Right lobe of liver (tissue), 6 donors: Measurements from ENCODE around the gene SMARCC1. TPM values are rescaled to one million over a fixed set of nuclear protein-coding genes. Genes with fewer than 3 reads are reported as not detected.
A peak's percentile ranks its signal among the peaks of the same experiment; 100 is the strongest.

Experiments
- ATAC-seq, 4 donors: fragments of 200-7000 bp; cut with Tn5 transposase; one replicate each; pipeline ENCODE4 v1.9.1; 2020; ENCODE audit warnings: mild to moderate bottlenecking in 4 of 4, moderate library complexity in 4 of 4
- DNase-seq, 3 donors: peaks; one replicate each; pipeline ENCODE4 v3.0.0-alpha.2; 2020
- H3K27ac ChIP-seq, 3 donors: fragments of 200-600 bp; one replicate each; pipeline ENCODE4 v1.8.0; 2022
- H3K27me3 ChIP-seq, 2 donors: fragments of 200-600 bp; one replicate each; pipeline ENCODE4 v1.8.0; 2022
- H3K36me3 ChIP-seq, 4 donors: fragments of 200-600 bp; sonication (generic) in 1 of 4; one replicate each; pipeline versions ENCODE4 v1.5.1 to v1.8.0; 2017 to 2022; ENCODE audit warnings: control low read depth in 1 of 4
- H3K4me1 ChIP-seq, 4 donors: fragments of 200-600 bp; sonication (generic) in 1 of 4; one replicate each; pipeline versions ENCODE4 v1.5.1 to v1.8.0; 2017 to 2022; ENCODE audit warnings: control low read depth in 1 of 4
- H3K4me3 ChIP-seq, 3 donors: fragments of 200-600 bp; one replicate each; pipeline ENCODE4 v1.8.0; 2022
- H3K9me3 ChIP-seq, 4 donors: fragments of 200-600 bp; sonication (generic) in 1 of 4; one replicate each; pipeline versions ENCODE4 v1.5.1 to v1.8.0; 2017 to 2022; ENCODE audit warnings: control low read depth in 1 of 4
- CTCF ChIP-seq, 4 donors: fragments of 200-600 bp in 3 of 4; fragments of 450-650 bp in 1 of 4; IDR thresholded peaks; one replicate each; pipeline versions ENCODE4 v1.5.1 to v1.8.0; 2016 to 2022; ENCODE audit warnings: antibody characterized with exemption in 4 of 4, mild to moderate bottlenecking in 2 of 4
- POLR2A ChIP-seq: fragments of 450-650 bp; IDR thresholded peaks from one replicate; pipeline ENCODE4 v1.6.1; 2017; ENCODE audit warnings: antibody characterized with exemption, mild to moderate bottlenecking
- WGBS: methylation state at CpG from one replicate; pipeline ENCODE4 v1.1.6; 2018; ENCODE audit warnings: low coverage, low lambda C conversion rate; ENCODE audit not compliant: insufficient coverage; ENCODE audit errors: missing lambda C conversion rate; 5-methylcytosine and 5-hydroxymethylcytosine counted together
- intact Hi-C, 2 donors: fragments of 100-400 bp; cut with DNase I; formaldehyde crosslinking; loops; one replicate each; pipeline versions ENCODE4 v1.11.2 to v1.14.1; 2022
- total RNA-seq, 6 experiments: library from RNA; depleted of rRNA in 2 of 6; stranded (reverse); fragments of >200 nt in 2 of 6; fragmentation: NEBNext Ultra II Directional in 3 of 6; extraction: Animal tissue kit (Norgen Biotek cat#: 25700) in 3 of 6; gene quantifications; one replicate each; pipeline versions ENCODE4 v1.1.0 to v1.2.4, GENCODE V29; 2016 to 2023
- donor health status: DM: no; HTN: yes; CAD: no.
- donor health status: DM: no; HTN: no; CAD: no.
- donor health status: DM: no; HTN: no; CAD: no.
- donor health status: DM: no; HTN: yes; CAD: no.
- donor health status: DM: no; HTN: yes; CAD: no.

Gene SMARCC1
- total RNA-seq, 6 experiments from 2014 or later = 15.6 to 32.0 (median 24.1) TPM

DNA sequence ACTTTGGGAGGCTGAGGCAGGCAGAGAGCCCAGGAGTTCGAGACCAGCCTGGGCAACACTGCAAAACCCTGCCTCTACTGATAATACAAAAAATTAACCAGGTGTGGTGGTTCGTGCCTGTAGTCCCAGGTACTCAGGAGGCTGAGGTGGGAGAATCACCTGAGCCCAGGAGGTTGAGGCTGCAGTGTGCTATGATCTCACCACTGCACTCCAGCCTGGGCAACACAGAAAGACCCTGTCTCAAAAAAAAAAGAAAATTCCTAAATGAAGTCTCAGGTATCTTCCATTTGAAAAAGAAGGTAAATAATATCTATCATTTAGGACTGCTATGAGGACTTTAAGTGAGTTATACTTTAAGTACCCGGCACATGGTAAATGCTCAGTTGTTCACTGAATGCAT, 2.9 kb downstream of the SMARCC1 start:
- no peaks in the 10 kb centered on the region for H3K36me3 ChIP-seq
- H3K9me3 ChIP-seq = no peaks in the 10 kb centered on the region
- 89% methylated on average over 3 of the region's 3 CpGs for WGBS
- DNase-seq (no peak), ATAC-seq (no peak)
- H3K4me3 ChIP-seq = no peak overlapping the region
- no peak overlapping the region for H3K27ac ChIP-seq
- no peaks in the 10 kb centered on the region for H3K27me3 ChIP-seq
- H3K4me1 ChIP-seq = peaks cover 0 to 24% (median 5%) of the 10 kb centered on the region in 4 donors
- TF ChIP-seq POLR2A (no peak), CTCF (IDR thresholded peaks at IDR 0.05) (no peak)
- intact Hi-C loops = no loop called here

DNA sequence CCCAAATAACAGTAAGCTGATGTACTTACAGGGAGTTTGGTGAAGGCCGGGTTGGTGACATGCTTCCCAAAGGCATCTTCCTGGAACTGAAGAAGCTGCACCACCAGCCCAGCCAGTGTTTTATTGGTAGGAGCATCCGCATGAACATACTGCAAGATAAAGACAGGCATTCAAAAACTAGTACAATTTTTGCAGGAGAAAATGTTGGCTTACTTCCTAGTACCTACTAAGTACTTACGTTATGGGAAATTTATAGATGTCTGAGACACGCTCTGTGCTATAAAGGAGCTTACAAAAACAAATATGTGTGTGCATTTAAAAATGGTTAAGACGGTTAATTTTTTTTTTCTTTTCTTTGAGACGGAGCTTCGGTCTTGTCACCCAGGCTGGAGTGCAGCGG, 8.9 kb downstream of the SMARCC1 start:
- no peak for DNase-seq
- ATAC-seq = no peak
- Histone ChIP-seq H3K9me3 (no peaks in the 10 kb centered on the region), H3K4me3 (no peak overlapping the region), H3K27me3 (no peaks in the 10 kb centered on the region), H3K36me3 (peaks cover 0 to 30% (median 9%) of the 10 kb centered on the region in 4 donors), H3K27ac (no peak overlapping the region), H3K4me1 (no peaks in the 10 kb centered on the region)
- no peak for TF ChIP-seq CTCF (IDR thresholded peaks at IDR 0.05)
- TF ChIP-seq POLR2A = no peak
- 82% methylated on average over 8 of the region's 8 CpGs for WGBS
- intact Hi-C loops = no loop called here

GRCh38 chr3:47772047-47772446, 9.6 kb downstream of the SMARCC1 start:
- intact Hi-C loops = no loop called here
- H3K4me1 ChIP-seq = no peaks in the 10 kb centered on the region
- TF ChIP-seq CTCF (IDR thresholded peaks at IDR 0.05) (no peak), POLR2A (no peak)
- peaks cover 0 to 30% (median 9%) of the 10 kb centered on the region in 4 donors for H3K36me3 ChIP-seq
- no peaks in the 10 kb centered on the region for H3K9me3 ChIP-seq
- H3K27ac ChIP-seq = no peak overlapping the region
- ATAC-seq = no peak
- WGBS = 89% methylated on average over 4 of the region's 8 CpGs
- DNase-seq = no peak
- no peak overlapping the region for H3K4me3 ChIP-seq
- H3K27me3 ChIP-seq = no peaks in the 10 kb centered on the region

GRCh38 chr3:47766186-47766585, 15.5 kb downstream of the SMARCC1 start:
- ATAC-seq = no peak
- no peaks in the 10 kb centered on the region for H3K9me3 ChIP-seq
- H3K36me3 ChIP-seq = peaks cover 0 to 13% (median 4%) of the 10 kb centered on the region in 4 donors
- 91% methylated on average over 4 of the region's 4 CpGs for WGBS
- no peak overlapping the region for H3K4me3 ChIP-seq
- TF ChIP-seq POLR2A (no peak), CTCF (IDR thresholded peaks at IDR 0.05) (no peak)
- no peaks in the 10 kb centered on the region for H3K27me3 ChIP-seq
- no peak overlapping the region for H3K27ac ChIP-seq
- no peak for DNase-seq
- intact Hi-C loops = no loop called here
- H3K4me1 ChIP-seq = peaks cover 0 to 7% (median 0%) of the 10 kb centered on the region in 4 donors

DNA sequence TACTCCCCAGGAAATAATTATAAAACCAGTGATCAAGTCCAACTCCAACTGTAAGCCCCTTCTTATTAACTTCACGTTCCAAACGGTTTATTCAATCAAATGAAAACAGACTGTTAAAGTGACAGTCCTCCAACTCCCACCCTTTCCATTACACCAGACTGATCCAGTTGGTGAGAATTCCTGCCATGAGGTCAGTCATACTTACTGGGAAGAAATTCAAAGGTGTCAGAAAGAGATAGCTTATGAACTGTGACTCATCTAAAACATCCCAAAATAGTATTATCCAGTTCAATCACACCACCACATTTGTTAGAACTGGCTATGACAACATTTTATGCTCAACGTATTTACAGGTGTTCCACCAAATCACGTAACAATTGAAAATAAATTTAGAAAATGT, 19.5 kb downstream of the SMARCC1 start:
- H3K4me3 ChIP-seq = no peak overlapping the region
- no peak for DNase-seq
- TF ChIP-seq POLR2A (no peak), CTCF (IDR thresholded peaks at IDR 0.05) (no peak)
- ATAC-seq = peak in 1 of 4 donors; percentile 74
- intact Hi-C loops = no loop called here
- 52% methylated on average over 4 of the region's 4 CpGs for WGBS
- no peak overlapping the region for H3K27ac ChIP-seq
- H3K36me3 ChIP-seq = no peaks in the 10 kb centered on the region
- H3K27me3 ChIP-seq = no peaks in the 10 kb centered on the region
- H3K9me3 ChIP-seq = no peaks in the 10 kb centered on the region
- H3K4me1 ChIP-seq = peaks cover 0 to 36% (median 2%) of the 10 kb centered on the region in 4 donors
